HepG2 (cell line): Measurements from ENCODE around the gene BPIFB4. TPM values are rescaled to one million over a fixed set of nuclear protein-coding genes. Genes with fewer than 3 reads are reported as not detected.

ENCODE experiments used
- ATAC-seq: fragments of 200-7000 bp; cut with Tn5 transposase; 3 replicates; pipeline ENCODE4 v1.9.1; 2020; ENCODE audit warnings: mild to moderate bottlenecking, moderate library complexity
- BruUV-seq: library from RNA; stranded (reverse); fragments of 400-500 nt; replicated peaks from 2 replicates; lab custom pipeline; 2021; lab: Mats Ljungman, UMichigan
- CTCF ChIA-PET: fragments of 300-600 bp; formaldehyde crosslinking; extraction: SDS; loops from one replicate; lab custom pipeline; 2021; ENCODE audit warnings: low total read pairs, inconsistent platforms, low intra/inter-chr PET ratio; lab: Yijun Ruan, JAX
- POLR2A ChIA-PET: fragments of 350-600 bp; sonication (Branson Sonifier 250); formaldehyde crosslinking; loops from one replicate; lab custom pipeline; 2020; ENCODE audit warnings: antibody characterized with exemption, inconsistent platforms; lab: Yijun Ruan, JAX
- DNase-seq: peaks from one replicate; pipeline ENCODE4 v3.0.0-alpha.2; 2015; ENCODE audit warnings: low spot score
- FAIRE-seq: peaks from 3 replicates; lab custom pipeline; 2011; peaks lifted over from hg19 to GRCh38; lab: Jason Lieb, UNC
- H2AFZ ChIP-seq: one replicate; pipeline ENCODE4 v1.6.1; 2011; ENCODE audit warnings: low read length, inconsistent platforms
- H3K27ac ChIP-seq: fragments of 300-600 bp; 3 replicates; pipeline ENCODE4 v1.8.0; 2011; ENCODE audit warnings: mixed run types, mild to moderate bottlenecking, mixed read lengths, low read length, inconsistent platforms; ENCODE audit not compliant: insufficient read depth; ENCODE audit errors: extremely low read length
- H3K27me3 ChIP-seq, 2 experiments: fragments of 200-600 bp in 1 of 2; 2 replicates in 1 of 2; 3 replicates in 1 of 2; pipeline versions ENCODE4 v1.6.0 to v1.8.0; 2011; ENCODE audit warnings: low read length in 2 of 2, mild to moderate bottlenecking in 2 of 2, moderate library complexity in 2 of 2, inconsistent platforms in 1 of 2; ENCODE audit not compliant: insufficient read depth in 2 of 2, control insufficient read depth in 1 of 2
- H3K36me3 ChIP-seq, 2 experiments: fragments of 200-600 bp in 1 of 2; replicated peaks in 1 of 2; 2 replicates in 1 of 2; 3 replicates in 1 of 2; pipeline versions ENCODE4 v1.5.1 to v1.8.0; 2011; ENCODE audit warnings: low read length in 2 of 2, inconsistent platforms in 1 of 2; ENCODE audit not compliant: insufficient read depth in 2 of 2, control insufficient read depth in 1 of 2
- H3K4me1 ChIP-seq: 2 replicates; pipeline ENCODE4 v1.5.1; 2012; ENCODE audit warnings: low read length, inconsistent platforms; ENCODE audit not compliant: insufficient read depth
- H3K4me2 ChIP-seq: 2 replicates; pipeline ENCODE4 v1.6.0; 2011; ENCODE audit warnings: low read depth, low read length, inconsistent platforms
- H3K4me3 ChIP-seq, 3 experiments: fragments of 200-600 bp in 1 of 3; sonication (generic), shearing (Covaris generic) in 1 of 3; replicated peaks in 1 of 3; 2 replicates each; pipeline ENCODE4 v1.5.1; 2011 to 2016; ENCODE audit warnings: low read length in 3 of 3, inconsistent platforms in 2 of 3, low read depth in 2 of 3, mild to moderate bottlenecking in 2 of 3, control low read depth in 1 of 3, mixed read lengths in 1 of 3; ENCODE audit not compliant: insufficient read depth in 1 of 3
- H3K79me2 ChIP-seq: one replicate; pipeline ENCODE4 v1.6.1; 2011; ENCODE audit warnings: low read length, inconsistent platforms; ENCODE audit not compliant: insufficient read depth
- H3K9ac ChIP-seq: 2 replicates; pipeline ENCODE4 v1.6.0; 2011; ENCODE audit warnings: mild to moderate bottlenecking, low read depth, low read length, inconsistent platforms; ENCODE audit not compliant: insufficient read depth
- H3K9me3 ChIP-seq: 2 replicates; pipeline ENCODE4 v1.5.1; 2012; ENCODE audit warnings: mild to moderate bottlenecking, low read length
- H4K20me1 ChIP-seq: 2 replicates; pipeline ENCODE4 v1.6.0; 2011; ENCODE audit warnings: inconsistent platforms, mild to moderate bottlenecking, low read length, moderate library complexity; ENCODE audit not compliant: insufficient read depth
- CREBL2 ChIP-seq: sonication (generic); formaldehyde crosslinking; IDR thresholded peaks from 2 replicates; pipeline ENCODE4 v1.8.1; 2023; ENCODE audit warnings: missing genetic modification reagents, mild to moderate bottlenecking, borderline replicate concordance
- ERF ChIP-seq: IDR thresholded peaks from 2 replicates; pipeline ENCODE4 v1.6.1; 2018; ENCODE audit warnings: missing biosample characterization, missing genetic modification reagents
- HMG20A ChIP-seq: IDR thresholded peaks from 2 replicates; pipeline ENCODE4 v1.6.1; 2016; ENCODE audit warnings: borderline replicate concordance
- SMC3 ChIP-seq: IDR thresholded peaks from 2 replicates; pipeline ENCODE4 v1.6.1; 2011; ENCODE audit warnings: low read length, improper control_type of control experiment
- TOE1 ChIP-seq: sonication (generic); formaldehyde crosslinking; IDR thresholded peaks from 2 replicates; pipeline ENCODE4 v1.4.0; 2020; ENCODE audit warnings: mild to moderate bottlenecking, missing genetic modification reagents
- ZNF142 ChIP-seq: sonication (generic); formaldehyde crosslinking; IDR thresholded peaks from 2 replicates; pipeline ENCODE4 v1.4.0; 2020; ENCODE audit warnings: missing genetic modification reagents
- ZNF788 ChIP-seq: sonication (generic); formaldehyde crosslinking; IDR thresholded peaks from 2 replicates; pipeline ENCODE4 v1.5.0; 2020; ENCODE audit warnings: mild to moderate bottlenecking, missing genetic modification reagents, borderline replicate concordance
- WGBS: methylation state at CpG from one replicate; pipeline ENCODE4 v1.1.6; 2017; ENCODE audit warnings: low lambda C conversion rate; 5-methylcytosine and 5-hydroxymethylcytosine counted together
- in situ Hi-C: cut with HindIII; loops from 2 replicates; pipeline ENCODE4 v1.10.0; 2017; ENCODE audit warnings: low pct_unique_long_range_greater_than_20kb; ENCODE audit not compliant: extremely low pct_ligation_motif_present
- intact Hi-C: fragments of 100-400 bp; cut with micrococcal nuclease; formaldehyde crosslinking; loops from one replicate; pipeline ENCODE4 v1.10.0; 2022; ENCODE audit not compliant: unreplicated experiment
- polyA plus RNA-seq, 8 experiments: library from polyadenylated mRNA; depleted of rRNA in 3 of 8; stranded (reverse) in 7 of 8; unstranded in 1 of 8; fragments of >200 nt; fragmentation: Illumina TruSeq in 4 of 8; extraction: Trizol in 4 of 8; gene quantifications; 2 replicates each; pipeline versions ENCODE4 v1.2.1 to v1.2.3, GENCODE V29; 2011 to 2016; ENCODE audit warnings: low read depth in 4 of 8, missing spikeins in 1 of 8, mixed read lengths in 1 of 8; ENCODE audit not compliant: insufficient read depth in 1 of 8
- total RNA-seq, 5 experiments: library from RNA; depleted of rRNA; stranded (reverse); fragments of >200 nt; fragmentation: Illumina TruSeq; extraction: Trizol; gene quantifications; 2 replicates each; pipeline ENCODE4 v1.2.3, GENCODE V29; 2016; ENCODE audit warnings: low read depth in 1 of 5
- TF ChIP-seq, protein P1 (sequence below): sonication (generic); formaldehyde crosslinking; IDR thresholded peaks from 2 replicates; pipeline ENCODE4 v1.4.0; 2020; ENCODE audit warnings: missing genetic modification reagents
- TF ChIP-seq, protein P2 (sequence below): sonication (generic); formaldehyde crosslinking; IDR thresholded peaks from 2 replicates; pipeline ENCODE4 v1.4.0; 2020; ENCODE audit warnings: low read depth, missing genetic modification reagents

The BPIFB4 gene
- total and polyA plus RNA-seq, 2 of the 13 experiments (the other 11 are each of a cell fraction or from before 2014, with no cell fraction given): 0.09 TPM; not detected in 1

GRCh38 chr20:33124994-33125393 lies 45.6 kb downstream of the BPIFB4 start:
- no peak overlapping the region for H3K4me3 ChIP-seq
- H3K9ac ChIP-seq: no peak overlapping the region
- H2AFZ ChIP-seq: no peak overlapping the region
- no peaks in the 10 kb centered on the region for H3K36me3 ChIP-seq
- ATAC-seq (no peak), FAIRE-seq (no peak), DNase-seq (no peak)
- WGBS: 37% methylated on average over 6 of the region's 6 CpGs
- CTCF ChIA-PET: no interaction called here
- TF ChIP-seq ZNF788 (CRISPR knock-in tag): no peak
- TF ChIP-seq, protein P1, sequence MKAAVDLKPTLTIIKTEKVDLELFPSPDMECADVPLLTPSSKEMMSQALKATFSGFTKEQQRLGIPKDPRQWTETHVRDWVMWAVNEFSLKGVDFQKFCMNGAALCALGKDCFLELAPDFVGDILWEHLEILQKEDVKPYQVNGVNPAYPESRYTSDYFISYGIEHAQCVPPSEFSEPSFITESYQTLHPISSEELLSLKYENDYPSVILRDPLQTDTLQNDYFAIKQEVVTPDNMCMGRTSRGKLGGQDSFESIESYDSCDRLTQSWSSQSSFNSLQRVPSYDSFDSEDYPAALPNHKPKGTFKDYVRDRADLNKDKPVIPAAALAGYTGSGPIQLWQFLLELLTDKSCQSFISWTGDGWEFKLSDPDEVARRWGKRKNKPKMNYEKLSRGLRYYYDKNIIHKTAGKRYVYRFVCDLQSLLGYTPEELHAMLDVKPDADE: no peak
- TF ChIP-seq, protein P2, sequence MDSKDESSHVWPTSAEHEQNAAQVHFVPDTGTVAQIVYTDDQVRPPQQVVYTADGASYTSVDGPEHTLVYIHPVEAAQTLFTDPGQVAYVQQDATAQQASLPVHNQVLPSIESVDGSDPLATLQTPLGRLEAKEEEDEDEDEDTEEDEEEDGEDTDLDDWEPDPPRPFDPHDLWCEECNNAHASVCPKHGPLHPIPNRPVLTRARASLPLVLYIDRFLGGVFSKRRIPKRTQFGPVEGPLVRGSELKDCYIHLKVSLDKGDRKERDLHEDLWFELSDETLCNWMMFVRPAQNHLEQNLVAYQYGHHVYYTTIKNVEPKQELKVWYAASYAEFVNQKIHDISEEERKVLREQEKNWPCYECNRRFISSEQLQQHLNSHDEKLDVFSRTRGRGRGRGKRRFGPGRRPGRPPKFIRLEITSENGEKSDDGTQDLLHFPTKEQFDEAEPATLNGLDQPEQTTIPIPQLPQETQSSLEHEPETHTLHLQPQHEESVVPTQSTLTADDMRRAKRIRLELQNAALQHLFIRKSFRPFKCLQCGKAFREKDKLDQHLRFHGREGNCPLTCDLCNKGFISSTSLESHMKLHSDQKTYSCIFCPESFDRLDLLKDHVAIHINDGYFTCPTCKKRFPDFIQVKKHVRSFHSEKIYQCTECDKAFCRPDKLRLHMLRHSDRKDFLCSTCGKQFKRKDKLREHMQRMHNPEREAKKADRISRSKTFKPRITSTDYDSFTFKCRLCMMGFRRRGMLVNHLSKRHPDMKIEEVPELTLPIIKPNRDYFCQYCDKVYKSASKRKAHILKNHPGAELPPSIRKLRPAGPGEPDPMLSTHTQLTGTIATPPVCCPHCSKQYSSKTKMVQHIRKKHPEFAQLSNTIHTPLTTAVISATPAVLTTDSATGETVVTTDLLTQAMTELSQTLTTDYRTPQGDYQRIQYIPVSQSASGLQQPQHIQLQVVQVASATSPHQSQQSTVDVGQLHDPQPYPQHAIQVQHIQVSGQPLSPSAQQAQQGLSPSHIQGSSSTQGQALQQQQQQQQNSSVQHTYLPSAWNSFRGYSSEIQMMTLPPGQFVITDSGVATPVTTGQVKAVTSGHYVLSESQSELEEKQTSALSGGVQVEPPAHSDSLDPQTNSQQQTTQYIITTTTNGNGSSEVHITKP (CRISPR knock-in tag): no peak
- no peak for TF ChIP-seq ERF (CRISPR knock-in tag)
- TF ChIP-seq TOE1 (CRISPR knock-in tag): no peak
- no peak for TF ChIP-seq HMG20A (CRISPR knock-in tag)
- no peak for TF ChIP-seq CREBL2 (CRISPR knock-in tag)
- no peak for TF ChIP-seq SMC3
- TF ChIP-seq ZNF142 (CRISPR knock-in tag): no peak
- no peaks in the 10 kb centered on the region for H3K9me3 ChIP-seq
- no TSS peak for BruUV-seq
- POLR2A ChIA-PET: no interaction called here
- no peaks in the 10 kb centered on the region for H4K20me1 ChIP-seq
- no peak overlapping the region for H3K27ac ChIP-seq
- intact Hi-C loops (no loop called here), in situ Hi-C loops (no loop called here)
- H3K79me2 ChIP-seq: no peaks in the 10 kb centered on the region
- H3K27me3 ChIP-seq: peaks cover 0 to 17% of the 10 kb centered on the region in 2 experiments; a peak in 1 of 5 replicates
- H3K4me2 ChIP-seq: no peak overlapping the region
- peaks cover 25% of the 10 kb centered on the region for H3K4me1 ChIP-seq
